ENCODE results near the gene ACTN3.
"Not testable (repeated sequence)": the region's sequence is repeated elsewhere in the genome, so short reads cannot be mapped to it uniquely, and the experiment has no call there.

The ACTN3 gene
- long read RNA-seq, donor 1, result 0 reads
- long read RNA-seq, donor 2, result 0 reads
- long read RNA-seq, donor 3, result 0 reads
- long read RNA-seq, donor 4, result 0 reads
- long read RNA-seq, donor 5, result 0 reads
- long read RNA-seq, donor 6, result 0 reads
- long read RNA-seq, donor 7, partial matches to known transcripts, result 211 of 268 reads
- long read RNA-seq, donor 7, other reads (novel, unspliced or antisense), result 57 of 268 reads
- long read RNA-seq, donor 8, result 0 reads

DNA sequence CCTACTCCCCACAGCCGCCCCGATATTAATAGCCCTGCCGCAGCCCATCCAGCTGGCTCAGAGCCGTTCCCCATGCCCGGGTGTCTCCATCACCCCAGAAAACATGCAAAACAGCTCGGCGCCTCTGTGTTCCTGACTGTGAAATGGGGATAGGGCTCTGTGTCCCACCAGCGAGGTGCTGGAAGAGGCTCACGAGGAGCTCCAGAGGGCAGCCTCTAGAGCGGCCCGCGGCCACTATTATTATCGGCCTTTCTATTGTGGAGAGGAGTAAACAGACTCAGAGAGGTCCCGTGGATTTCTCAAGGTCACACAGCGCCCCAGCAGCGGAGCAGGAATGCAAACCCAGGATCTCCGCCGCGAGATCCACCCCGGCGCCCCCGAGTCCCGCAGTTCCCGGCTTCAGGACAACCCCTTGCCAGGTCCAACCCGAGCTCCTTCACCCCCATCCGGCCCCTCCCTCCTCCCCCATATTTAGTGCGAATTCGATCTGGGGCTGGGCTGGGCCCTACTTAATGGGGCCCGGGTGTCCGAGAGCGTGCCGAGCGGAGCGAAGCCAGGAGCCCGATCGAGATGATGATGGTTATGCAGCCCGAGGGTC, at the start of gene ACTN3:
Gene ACTN3 (plus strand): TSS at position 536 of the 598 bp plus-strand sequence. CDS start 35 bp downstream, at position 571.
- no peak for DNase-seq

DNA sequence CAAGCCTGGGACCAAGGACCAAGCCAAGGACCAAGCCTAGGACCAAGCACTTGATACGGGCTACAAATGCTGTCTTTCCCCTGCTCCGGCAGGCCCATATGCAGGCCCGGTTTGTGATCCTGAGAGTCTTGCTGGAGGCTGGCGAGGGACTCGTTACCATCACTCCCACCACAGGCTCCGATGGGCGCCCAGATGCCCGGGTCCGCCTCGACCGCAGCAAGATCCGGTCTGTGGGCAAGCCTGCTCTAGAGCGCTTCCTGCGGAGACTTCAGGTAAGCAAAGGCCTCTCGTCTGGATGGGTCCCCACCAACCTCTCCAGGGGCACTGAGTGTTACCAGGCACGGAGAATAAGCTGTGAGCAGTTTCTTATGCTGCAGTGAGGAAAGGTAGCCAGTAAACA, 49.5 kb upstream of the ACTN3 start:
- DNase-seq, result no peak

DNA sequence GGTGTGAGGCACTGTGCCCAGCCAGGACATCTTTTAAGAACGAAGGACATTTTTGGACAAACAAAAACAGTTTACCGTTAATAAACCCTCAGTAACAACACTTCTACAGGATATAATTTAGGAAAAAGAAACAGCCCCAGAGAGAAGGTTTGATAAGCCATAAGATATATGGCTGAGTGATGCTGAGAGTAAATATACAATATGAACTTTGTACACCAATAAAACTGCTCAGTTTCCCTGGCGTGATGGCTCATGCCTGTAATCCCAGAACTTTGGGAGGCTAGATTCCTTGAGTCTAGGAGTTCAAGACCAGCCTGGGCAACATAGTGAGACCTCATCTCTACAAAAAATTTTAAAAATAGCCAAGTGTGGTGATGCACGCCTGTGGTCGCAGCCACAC, 48.2 kb upstream of the ACTN3 start:
- no peak for DNase-seq

DNA sequence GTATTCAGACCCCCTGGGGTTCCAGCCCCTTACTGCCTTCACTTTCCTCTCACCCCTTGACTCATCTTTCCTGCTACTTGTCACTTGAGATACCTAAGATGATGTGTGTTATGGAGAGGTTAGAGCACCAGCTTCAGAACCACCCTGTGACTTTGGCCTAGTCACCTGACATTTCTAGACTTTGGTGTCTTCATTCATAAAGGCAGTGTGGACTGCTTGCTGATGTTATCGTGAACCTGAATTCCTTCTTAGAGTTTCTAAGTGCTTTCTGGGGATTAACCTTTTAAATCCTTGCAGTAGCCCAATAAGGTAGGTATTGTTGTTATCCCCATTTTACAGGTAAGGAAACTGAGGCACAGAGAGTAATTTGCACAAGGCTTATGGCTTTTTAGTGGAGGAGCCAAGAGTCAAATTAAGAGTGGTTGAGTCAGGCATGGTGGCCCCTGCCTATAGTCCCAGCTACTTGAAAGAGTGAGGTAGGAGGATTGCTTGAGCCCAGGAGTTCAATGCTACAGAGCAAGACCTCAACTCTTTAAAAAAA, 41.4 kb upstream of the ACTN3 start:
- no peak for DNase-seq

DNA sequence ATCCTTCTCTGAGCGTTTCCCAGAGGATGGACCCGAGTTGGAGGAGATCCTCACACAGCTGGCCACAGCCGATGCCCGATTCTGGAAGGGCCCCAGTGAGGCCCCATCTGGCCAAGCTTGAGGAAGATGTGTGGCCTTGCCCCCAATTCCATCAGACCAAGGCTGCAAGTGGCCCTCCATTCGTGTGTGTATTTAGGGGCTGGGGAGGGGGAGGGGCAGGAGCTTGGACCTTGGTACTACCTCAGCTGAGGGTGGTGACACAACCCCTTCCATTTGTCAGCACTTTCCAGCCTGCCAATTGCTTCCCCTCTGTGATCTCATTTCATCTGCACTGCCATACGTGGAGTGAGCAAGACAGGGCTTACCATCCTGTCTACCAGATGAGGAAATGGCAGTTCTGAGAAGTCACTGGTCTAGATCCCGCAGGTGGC, 37.6 kb upstream of the ACTN3 start:
- DNase-seq, result no peak

DNA sequence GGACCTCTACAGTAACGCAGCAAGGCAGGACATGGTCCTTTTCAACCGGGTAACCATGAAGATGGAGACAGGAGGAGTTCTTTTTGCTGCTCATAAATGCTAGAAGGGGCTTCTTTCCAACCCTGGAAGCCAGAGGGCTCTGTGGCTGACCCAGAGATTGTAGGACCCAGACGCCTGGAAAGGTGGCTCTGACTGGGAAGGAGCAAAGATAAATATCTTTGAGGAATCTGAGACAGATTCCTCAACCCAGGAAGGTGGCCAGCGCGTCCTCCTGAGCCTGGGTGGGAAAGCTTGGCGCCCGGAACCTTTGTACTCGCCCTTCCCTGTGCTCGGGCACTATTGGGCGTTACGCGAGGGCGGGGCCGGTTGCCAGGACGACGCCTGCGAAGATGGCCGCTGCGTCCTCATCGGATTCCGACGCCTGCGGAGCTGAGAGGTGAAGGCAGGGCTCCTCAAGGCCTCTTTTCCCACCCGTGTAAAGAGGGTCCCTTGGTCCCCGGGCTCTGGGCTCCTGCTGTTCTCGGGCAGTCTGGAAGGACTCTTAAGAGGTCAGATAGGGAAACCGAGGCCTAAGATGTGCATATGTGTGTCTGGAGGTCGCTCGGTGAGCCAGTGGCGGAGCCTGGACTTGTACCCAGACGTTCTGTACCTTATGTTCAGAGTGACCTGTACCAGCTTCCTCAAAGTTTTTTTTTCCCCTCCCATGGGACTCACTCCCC, 36.3 kb upstream of the ACTN3 start, which contains the start of gene BBS1:
Gene BBS1 (plus strand): TSS at position 365 of the 719 bp plus-strand sequence. CDS start 25 bp downstream, at position 390.
- peak; percentile 86 for DNase-seq

DNA sequence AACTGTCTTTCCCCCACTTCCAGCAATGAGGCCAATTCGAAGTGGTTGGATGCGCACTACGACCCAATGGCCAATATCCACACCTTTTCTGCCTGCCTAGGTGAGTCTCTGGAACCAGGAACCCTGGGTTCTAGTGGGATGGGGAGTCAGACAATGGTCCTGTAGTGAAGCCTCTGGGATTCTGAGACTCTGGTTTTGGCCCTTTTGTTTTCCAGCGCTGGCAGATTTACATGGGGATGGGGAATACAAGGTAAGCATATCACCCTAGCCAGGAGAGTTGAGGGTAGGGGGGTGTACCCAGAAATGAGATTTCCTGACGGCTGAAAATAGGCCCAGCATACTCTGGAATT, 35.7 kb upstream of the ACTN3 start:
- DNase-seq, result no peak

DNA sequence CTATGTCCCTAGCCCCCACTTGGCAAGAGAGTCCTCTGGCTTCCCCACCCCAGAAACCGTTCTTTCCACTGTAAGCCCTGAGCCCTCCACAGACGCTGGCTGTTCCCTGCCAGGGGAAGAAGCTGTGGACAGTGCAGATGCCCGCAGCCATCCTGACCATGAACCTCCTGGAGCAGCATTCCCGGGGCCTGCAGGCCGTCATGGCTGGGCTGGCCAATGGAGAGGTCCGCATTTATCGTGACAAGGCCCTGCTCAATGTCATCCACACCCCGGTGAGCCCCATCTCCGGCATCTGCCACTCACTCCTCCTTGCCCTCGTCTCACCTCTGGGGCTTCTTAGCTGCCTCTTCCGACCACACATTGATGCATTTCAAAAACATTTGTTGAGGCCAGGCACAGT, 23.1 kb upstream of the ACTN3 start:
- no peak for DNase-seq

DNA sequence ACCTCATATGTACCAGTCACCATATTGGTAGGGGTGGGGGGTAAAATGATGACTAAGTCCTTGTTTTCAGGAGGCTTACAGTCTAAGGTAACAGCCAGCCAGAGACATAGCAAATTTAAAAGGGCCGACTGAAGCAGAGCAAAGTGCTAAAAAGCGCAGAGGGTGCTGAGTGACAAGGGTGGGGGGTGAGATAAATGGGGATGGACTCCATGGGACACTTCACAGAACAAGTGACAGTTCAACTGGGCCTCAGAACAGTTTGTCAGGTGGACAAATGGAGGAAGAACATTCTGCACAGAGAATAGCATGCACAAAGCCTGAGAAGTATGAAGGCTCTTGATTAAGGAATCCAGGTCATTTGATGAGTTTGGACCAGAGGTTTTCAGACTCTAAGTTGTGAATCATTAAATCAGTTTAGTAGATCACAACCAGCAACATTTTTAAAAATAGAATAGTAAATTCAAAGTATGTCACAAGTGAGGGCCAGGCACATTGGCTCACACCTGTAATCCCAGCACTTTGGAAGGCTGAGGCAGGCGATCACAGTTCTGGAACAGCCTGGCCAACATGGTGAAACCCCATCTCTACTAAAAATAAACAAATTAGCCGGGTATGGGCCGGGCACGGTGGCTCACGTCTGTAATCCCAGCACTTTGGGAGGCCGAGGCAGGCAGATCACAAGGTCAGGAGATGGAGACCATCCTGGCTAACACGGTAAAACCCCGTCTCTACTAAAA, 22.2 kb upstream of the ACTN3 start:
- DNase-seq, result no peak

DNA sequence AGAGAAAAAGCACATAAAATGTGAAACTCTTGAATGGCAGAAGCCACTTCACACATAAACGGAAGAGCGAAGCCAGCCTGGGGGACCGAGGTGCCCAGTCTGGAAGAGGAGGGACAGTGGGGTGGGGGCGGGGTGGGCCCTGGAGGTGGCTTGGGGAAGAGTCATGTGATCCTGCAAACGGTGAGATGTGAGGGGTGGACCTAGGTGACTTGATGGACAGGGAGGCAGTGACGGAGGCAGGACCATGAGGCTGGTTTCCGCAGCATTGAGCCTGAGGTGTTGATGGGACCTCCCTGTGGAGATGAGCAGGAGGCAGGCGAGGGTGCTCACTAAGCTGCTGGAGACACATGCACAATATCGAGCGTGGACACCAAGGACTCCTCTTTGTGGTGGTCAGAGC, 17.6 kb upstream of the ACTN3 start:
- no peak for DNase-seq

DNA sequence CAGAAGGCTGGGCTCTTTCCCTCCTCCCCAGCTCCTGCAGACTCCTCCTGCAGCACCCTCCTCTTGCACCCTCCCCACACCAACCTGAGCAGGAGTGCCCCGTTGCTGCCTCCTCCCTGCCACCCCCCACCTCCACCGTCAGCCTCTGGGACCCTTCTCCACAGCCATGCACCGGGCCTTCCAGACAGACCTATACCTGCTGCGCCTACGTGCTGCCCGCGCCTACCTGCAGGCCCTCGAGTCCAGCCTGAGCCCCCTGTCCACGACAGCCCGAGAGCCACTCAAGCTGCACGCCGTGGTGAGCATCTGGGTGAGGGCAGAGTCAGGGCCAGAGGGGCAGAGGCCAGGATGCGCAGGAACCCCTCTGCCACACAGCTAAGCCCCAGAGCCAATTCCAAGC, 17.0 kb upstream of the ACTN3 start:
- DNase-seq, result no peak

DNA sequence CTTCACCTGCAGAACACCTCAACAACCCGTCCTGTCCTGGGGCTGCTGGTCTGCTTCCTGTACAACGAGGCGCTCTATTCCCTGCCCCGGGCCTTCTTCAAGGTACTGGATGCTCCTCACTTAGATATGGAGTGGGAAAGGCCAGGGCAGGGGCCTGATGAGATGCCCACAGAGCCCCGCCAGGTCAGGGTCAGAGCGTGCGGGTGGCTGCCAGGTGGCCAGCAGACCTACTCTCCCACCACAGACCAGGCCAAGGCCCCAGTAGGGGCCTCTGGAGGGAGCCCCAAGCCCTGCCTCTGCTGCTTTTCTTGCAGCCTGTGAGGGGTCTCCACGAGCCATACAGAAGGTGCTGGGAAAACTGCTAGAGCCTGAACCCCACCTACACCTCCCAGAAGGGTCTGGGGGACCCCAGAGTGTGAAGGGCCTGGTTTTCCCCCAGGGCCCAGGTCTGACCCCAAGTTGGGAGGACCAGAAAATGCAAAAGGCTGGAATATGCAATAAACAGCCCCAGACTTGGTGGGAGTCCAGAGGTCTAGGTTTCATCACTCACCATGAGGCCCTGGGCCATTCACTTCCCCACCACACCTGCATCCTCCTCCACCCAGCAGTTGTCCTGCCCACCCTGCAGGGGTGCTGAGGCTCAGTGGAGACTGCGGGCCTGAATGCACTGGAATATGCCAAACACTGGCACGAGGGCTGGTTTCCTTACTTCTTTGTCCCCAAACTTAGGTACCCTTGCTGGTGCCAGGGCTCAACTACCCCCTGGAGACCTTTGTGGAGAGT, 15.6 kb upstream of the ACTN3 start:
- no peak for DNase-seq

DNA sequence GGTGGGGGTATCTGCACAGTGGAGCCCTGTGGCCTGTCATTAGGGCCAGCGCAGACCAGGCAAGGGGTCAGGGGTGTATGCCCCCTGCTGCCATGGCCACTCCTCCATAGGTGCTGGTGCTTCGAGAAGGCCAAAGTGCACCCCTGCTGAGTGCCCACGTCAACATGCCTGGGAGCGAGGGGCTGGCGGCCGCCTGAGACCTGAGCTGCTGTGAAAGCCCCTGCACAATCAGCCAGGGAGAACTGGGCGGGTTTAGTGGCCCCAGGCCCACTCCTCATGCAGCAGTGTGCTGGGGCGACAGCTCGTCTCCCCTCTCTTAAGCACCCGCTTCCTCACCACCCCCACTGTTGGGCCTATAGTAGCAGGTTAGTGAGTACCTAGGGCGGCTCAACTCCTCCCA, 14.9 kb upstream of the ACTN3 start:
- no peak for DNase-seq

DNA sequence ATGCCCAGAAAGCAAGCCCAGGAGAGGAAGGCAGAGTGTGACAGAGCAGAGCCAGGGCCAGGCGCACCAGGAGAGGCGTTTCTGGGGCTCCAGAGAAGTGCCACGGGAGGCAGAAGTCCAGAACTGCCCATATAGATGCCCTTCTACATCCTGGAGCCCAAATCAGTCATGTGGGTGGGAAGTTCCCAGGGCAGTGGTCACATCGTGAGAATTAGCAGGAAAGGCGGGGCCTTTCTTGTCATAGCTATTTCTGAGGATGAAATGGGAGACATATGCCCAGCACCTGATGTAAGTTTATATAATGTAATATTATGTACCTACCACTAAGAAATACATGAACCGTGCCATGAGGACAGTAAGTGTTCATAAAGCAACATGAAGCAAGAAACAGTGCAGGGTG, 13.9 kb upstream of the ACTN3 start:
- no peak for DNase-seq

DNA sequence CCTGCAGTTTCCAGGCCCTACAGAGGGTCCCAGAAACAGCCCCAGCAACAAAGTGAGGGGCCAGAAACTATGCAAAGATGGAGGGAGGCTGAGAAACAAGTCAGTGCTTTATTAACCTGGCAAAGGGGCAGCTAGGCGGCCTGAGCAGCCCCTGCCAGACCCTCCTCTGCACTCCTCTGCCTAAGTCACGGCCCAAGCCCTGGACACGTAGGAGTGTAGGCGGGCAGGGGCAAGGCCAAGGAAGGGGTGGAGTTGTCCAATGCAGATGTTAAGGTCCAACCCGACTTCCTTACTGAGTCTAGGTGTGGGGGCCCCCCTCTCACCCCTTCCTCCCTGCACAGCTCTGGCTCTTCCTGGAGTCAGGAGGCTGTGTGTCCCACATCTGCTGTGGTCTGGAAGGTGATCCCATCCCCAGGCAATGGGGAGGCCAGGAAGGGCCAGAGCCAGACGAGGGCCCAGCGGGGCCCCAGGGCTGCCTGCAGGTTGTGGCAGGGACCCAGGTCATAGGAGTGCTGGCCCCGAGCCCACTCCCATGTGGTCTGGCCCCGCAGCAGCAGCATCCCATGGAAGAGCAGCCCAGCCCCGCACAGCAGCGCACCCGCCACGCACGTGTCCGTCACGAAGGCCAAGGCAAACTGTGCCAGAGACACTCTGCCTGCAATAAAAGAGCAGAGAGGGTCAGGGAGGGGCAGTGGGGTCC, 7.4 kb upstream of the ACTN3 start:
- no peak for DNase-seq

DNA sequence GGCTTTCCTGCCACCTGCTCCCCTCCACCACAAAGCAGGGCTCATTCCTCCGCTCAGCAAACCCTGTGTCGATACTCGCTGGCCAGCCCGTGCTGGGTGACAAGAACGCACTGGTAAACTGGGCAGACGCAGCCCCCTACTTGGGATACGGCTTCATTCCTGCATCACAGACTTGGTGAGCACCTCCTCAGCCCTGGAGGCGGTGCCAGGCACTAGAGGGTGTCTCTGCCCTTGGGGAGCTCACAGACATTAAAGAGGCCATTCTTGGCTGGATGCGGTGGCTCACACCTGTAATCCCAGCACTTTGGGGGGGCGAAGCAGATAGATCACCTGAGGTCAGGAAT, 6.9 kb upstream of the ACTN3 start:
- no peak for DNase-seq

DNA sequence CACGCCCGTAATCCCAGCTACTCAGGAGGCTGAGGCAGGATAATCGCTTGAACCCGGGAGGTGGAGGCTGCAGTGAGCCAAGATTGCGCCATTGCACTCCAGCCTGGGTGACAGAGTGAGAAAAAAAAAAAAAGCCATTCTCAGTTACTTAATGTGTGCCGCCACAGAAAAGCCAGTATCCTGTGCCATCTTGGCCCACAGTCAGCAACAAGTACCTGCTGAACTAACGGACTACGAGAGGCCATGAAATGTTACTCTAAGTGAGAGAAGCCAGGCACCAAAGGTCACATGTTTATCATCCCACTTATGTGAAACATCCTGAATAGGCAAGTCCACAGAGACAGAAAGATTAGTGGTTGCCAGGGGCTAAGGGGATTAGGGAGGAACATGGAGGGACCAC, 6.1 kb upstream of the ACTN3 start:
- DNase-seq, result not testable (repeated sequence)

DNA sequence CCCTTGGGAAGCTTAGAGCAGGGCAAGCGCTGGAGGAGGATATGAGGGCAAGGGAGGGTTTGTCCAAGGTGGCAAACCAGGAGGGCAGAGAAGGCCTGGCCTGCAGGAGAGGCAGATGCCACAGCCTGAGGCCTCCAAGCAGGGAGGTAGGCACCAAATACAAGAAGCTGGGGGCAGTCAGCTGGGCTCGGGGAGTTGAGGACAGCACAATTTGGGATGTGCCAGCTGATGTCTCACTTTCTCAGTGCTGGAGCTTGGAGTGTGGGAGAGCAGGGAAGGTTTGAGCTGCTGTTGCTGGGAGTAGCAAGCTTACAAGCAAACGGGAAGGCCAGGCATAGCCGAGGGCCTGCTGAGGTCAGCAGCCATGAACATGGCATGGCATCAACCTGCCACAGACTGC, 4.8 kb upstream of the ACTN3 start:
- no peak for DNase-seq

DNA sequence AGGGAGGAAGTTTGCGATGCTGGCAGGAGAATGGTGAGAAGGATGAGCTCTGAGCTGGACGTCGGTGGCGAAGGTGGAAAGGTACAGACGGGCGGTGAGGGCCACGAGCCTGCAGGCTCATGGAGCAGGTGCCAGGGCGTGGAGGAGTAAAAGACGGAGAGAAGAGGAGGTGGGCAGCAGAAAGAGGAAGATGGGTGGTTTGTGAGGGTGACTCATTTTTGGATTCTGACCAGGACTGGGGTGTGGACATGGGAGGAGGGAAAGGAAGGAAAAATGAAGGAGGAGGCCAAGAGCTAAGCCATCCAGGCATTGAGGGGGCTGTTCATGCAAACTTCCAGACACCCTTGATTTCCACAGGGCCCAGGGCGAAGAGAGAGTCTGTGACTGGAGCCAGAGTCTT, 4.3 kb upstream of the ACTN3 start:
- DNase-seq, result no peak

DNA sequence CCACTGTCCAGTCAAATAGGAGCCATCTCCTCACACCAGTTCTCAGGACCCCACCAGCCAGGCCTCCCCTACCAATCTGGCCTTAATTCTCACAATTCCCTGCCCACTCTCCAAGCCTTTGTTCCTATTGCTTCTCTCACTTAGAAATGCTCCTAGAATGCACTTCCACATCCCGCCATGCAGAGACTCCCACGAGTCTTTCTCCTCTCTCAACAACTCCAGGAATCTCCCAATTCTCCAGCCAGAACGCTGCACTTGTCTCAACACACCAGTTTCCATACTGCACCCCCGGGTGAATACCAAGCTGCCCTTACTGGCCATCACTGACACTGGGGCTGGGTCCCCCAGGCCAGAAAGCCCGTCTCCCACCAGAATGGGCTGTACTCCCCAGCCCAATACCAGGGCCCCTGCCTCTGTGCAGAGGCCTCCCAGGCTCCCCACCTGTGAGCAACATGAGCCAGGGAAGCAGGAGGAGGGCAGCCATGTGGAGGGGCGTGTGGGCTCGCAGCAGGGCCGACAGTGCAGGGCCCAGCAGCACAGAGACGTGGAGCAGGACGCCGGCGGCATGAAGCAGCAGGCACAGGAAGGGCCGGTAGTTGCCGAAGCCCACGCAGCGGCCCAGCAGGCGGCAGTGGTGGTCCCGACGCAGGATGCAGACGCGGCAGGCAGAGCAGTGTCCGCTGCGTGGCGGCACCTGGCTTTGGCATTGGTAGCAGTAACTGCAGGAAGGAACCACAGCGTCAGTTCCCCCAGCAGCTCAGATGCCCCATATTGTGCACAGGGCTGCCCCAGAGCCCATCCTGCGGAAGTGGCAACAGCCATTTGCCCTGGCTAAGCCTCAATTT, 3.2 kb upstream of the ACTN3 start:
- DNase-seq, result peak; percentile 68

DNA sequence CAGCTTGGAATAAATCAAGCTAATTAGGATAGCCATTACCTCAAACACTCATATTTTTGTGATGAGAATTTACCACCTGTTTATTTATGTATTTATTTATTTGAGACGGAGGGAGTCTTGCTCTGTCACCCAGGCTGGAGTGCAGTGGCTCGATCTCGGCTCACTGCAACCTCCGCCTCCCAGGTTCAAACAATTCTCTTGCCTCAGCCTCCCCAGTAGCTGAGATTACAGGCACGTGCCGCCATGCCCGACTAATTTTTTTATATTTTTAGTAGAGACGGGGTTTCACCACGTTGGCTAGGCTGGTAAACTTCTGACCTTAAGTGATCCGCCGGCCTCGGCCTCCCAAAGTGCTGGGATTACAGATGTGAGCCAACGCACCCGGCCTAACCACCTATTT, 1.8 kb upstream of the ACTN3 start:
- DNase-seq, result not testable (repeated sequence)

Data from right kidney (tissue), 9 donors.